Activated T-cell treated with anti-CD3 and anti-CD28 coated beads, Interleukin-2, amount 50 U/mL, for 4 hours (primary cell): ENCODE data around the gene PFKFB2. TPM values are rescaled to one million over a fixed set of nuclear protein-coding genes. Genes with fewer than 3 reads are reported as not detected.

Experiments used
- ATAC-seq, 2 donors: fragments of 200-7000 bp; cut with Tn5 transposase; one replicate each; pipeline ENCODE4 v1.10.0; 2021
- DNase-seq: peaks from one replicate; pipeline ENCODE4 v3.0.0-alpha.2; 2020
- H3K27me3 Mint-ChIP-seq: one replicate; pipeline ENCODE4 v1.8.0; 2021; ENCODE audit warnings: low read depth, mixed read lengths
- H3K36me3 Mint-ChIP-seq: one replicate; pipeline ENCODE4 v1.8.0; 2022; ENCODE audit warnings: mixed read lengths; ENCODE audit not compliant: insufficient read depth
- H3K4me1 Mint-ChIP-seq: one replicate; pipeline ENCODE4 v1.8.0; 2021; ENCODE audit warnings: low read depth, mixed read lengths
- H3K4me3 Mint-ChIP-seq: one replicate; pipeline ENCODE4 v1.8.0; 2021; ENCODE audit warnings: mild to moderate bottlenecking, moderate library complexity, mixed read lengths
- H3K9me3 Mint-ChIP-seq: one replicate; pipeline ENCODE4 v1.8.0; 2021; ENCODE audit warnings: mixed read lengths
- total RNA-seq, 3 donors: library from RNA; stranded (reverse); gene quantifications; one replicate each; pipeline ENCODE4 v1.2.1, GENCODE V29; 2021

PFKFB2 gene
- 1 to 10 TPM; 2.8 to 5.7 (median 4.1) TPM for total RNA-seq

GRCh38 chr1:207052911-207053769 is at the start of gene PFKFB2:
Gene PFKFB2, plus strand, starts transcription at chr1:207053275. Its CDS starts 1,443 bp downstream, at chr1:207054718.
- peak; percentile 87 to 90 for ATAC-seq
- Mint-ChIP-seq H3K36me3 (peaks cover 5% of the 10 kb centered on the region), H3K27me3 (no peaks in the 10 kb centered on the region), H3K4me1 (peaks cover 33% of the 10 kb centered on the region), H3K4me3 (peak within 1 kb of the TSS; percentile 95), H3K9me3 (no peaks in the 10 kb centered on the region)
- DNase-seq, result peak; percentile 94

GRCh38 chr1:207004931-207005830 is 47.9 kb upstream of the PFKFB2 start:
- DNase-seq (peak; percentile 22), ATAC-seq (no peak)
- Mint-ChIP-seq H3K4me1 (peaks cover 2% of the 10 kb centered on the region), H3K27me3 (peaks cover 8% of the 10 kb centered on the region), H3K9me3 (no peaks in the 10 kb centered on the region), H3K36me3 (no peaks in the 10 kb centered on the region), H3K4me3 (no peak overlapping the region)

GRCh38 chr1:207006083-207006482 is 47.0 kb upstream of the PFKFB2 start:
- DNase-seq (no peak), ATAC-seq (no peak)
- Mint-ChIP-seq H3K9me3 (no peaks in the 10 kb centered on the region), H3K27me3 (peaks cover 8% of the 10 kb centered on the region), H3K4me3 (no peak overlapping the region), H3K4me1 (peaks cover 2% of the 10 kb centered on the region), H3K36me3 (no peaks in the 10 kb centered on the region)

- Mint-ChIP-seq H3K4me1 (peaks cover 2% of the 10 kb centered on the region), H3K36me3 (no peaks in the 10 kb centered on the region), H3K9me3 (no peaks in the 10 kb centered on the region), H3K27me3 (peaks cover 10% of the 10 kb centered on the region), H3K4me3 (no peak overlapping the region)
- ATAC-seq, result no peak
- DNase-seq, result no peak
Measured at GRCh38 chr1:207006914-207007313, 46.2 kb upstream of the PFKFB2 start.

- no peak for ATAC-seq
- no peaks in the 10 kb centered on the region for H3K36me3 Mint-ChIP-seq
- DNase-seq, result no peak
- peaks cover 15% of the 10 kb centered on the region for H3K27me3 Mint-ChIP-seq
- H3K4me3 Mint-ChIP-seq, result no peak overlapping the region
- H3K4me1 Mint-ChIP-seq, result peaks cover 2% of the 10 kb centered on the region
- no peaks in the 10 kb centered on the region for H3K9me3 Mint-ChIP-seq
Measured at GRCh38 chr1:207007352-207008033, 45.6 kb upstream of the PFKFB2 start.

GRCh38 chr1:207009182-207009850 is 43.8 kb upstream of the PFKFB2 start:
- no peak overlapping the region for H3K4me3 Mint-ChIP-seq
- no peaks in the 10 kb centered on the region for H3K9me3 Mint-ChIP-seq
- H3K36me3 Mint-ChIP-seq, result no peaks in the 10 kb centered on the region
- peaks cover 25% of the 10 kb centered on the region for H3K27me3 Mint-ChIP-seq
- DNase-seq (no peak), ATAC-seq (no peak)
- H3K4me1 Mint-ChIP-seq, result peaks cover 2% of the 10 kb centered on the region

GRCh38 chr1:207009945-207010344 is 43.1 kb upstream of the PFKFB2 start:
- Mint-ChIP-seq H3K36me3 (no peaks in the 10 kb centered on the region), H3K27me3 (peaks cover 27% of the 10 kb centered on the region), H3K4me1 (no peaks in the 10 kb centered on the region)

GRCh38 chr1:207010726-207011125 is 42.3 kb upstream of the PFKFB2 start:
- Mint-ChIP-seq H3K9me3 (no peaks in the 10 kb centered on the region), H3K4me3 (no peak overlapping the region), H3K36me3 (no peaks in the 10 kb centered on the region), H3K27me3 (peaks cover 25% of the 10 kb centered on the region), H3K4me1 (no peaks in the 10 kb centered on the region)
- ATAC-seq (no peak), DNase-seq (no peak)

More at GRCh38 chr1:207009945-207010344, 43.1 kb upstream of the PFKFB2 start:
- Mint-ChIP-seq H3K4me3 (no peak overlapping the region), H3K9me3 (no peaks in the 10 kb centered on the region)
- DNase-seq (no peak), ATAC-seq (no peak)

GRCh38 chr1:207013321-207014085 is 39.6 kb upstream of the PFKFB2 start:
- Mint-ChIP-seq H3K4me3 (no peak overlapping the region), H3K36me3 (no peaks in the 10 kb centered on the region), H3K9me3 (no peaks in the 10 kb centered on the region), H3K4me1 (no peaks in the 10 kb centered on the region), H3K27me3 (peaks cover 29% of the 10 kb centered on the region)
- ATAC-seq, result no peak
- no peak for DNase-seq

GRCh38 chr1:207014728-207015127 is 38.3 kb upstream of the PFKFB2 start:
- no peaks in the 10 kb centered on the region for H3K36me3 Mint-ChIP-seq
- ATAC-seq (no peak), DNase-seq (no peak)
- H3K4me3 Mint-ChIP-seq, result no peak overlapping the region
- H3K4me1 Mint-ChIP-seq, result no peaks in the 10 kb centered on the region
- H3K9me3 Mint-ChIP-seq, result no peaks in the 10 kb centered on the region
- H3K27me3 Mint-ChIP-seq, result peaks cover 37% of the 10 kb centered on the region

GRCh38 chr1:207015791-207016190 is 37.3 kb upstream of the PFKFB2 start:
- H3K4me1 Mint-ChIP-seq, result no peaks in the 10 kb centered on the region
- H3K36me3 Mint-ChIP-seq, result no peaks in the 10 kb centered on the region
- DNase-seq, result no peak
- peaks cover 35% of the 10 kb centered on the region for H3K27me3 Mint-ChIP-seq
- ATAC-seq, result peak in 1 of 2 donors; percentile 58
- no peak overlapping the region for H3K4me3 Mint-ChIP-seq
- no peaks in the 10 kb centered on the region for H3K9me3 Mint-ChIP-seq

- Mint-ChIP-seq H3K9me3 (no peaks in the 10 kb centered on the region), H3K4me1 (no peaks in the 10 kb centered on the region)
- ATAC-seq, result no peak
Measured at GRCh38 chr1:207017615-207018559, 35.2 kb upstream of the PFKFB2 start.

More at GRCh38 chr1:207017615-207018559, 35.2 kb upstream of the PFKFB2 start:
- H3K4me3 Mint-ChIP-seq, result no peak overlapping the region
- no peak for DNase-seq
- H3K36me3 Mint-ChIP-seq, result no peaks in the 10 kb centered on the region
- peaks cover 32% of the 10 kb centered on the region for H3K27me3 Mint-ChIP-seq
